Mesenchymal stem cell (in vitro differentiated cells and primary cell): ENCODE results near the gene B4GALNT2.
"Not testable (repeated sequence)": the region's sequence is repeated elsewhere in the genome, so short reads cannot be mapped to it uniquely, and the experiment has no call there.

Experiments used
- DNase-seq: peaks from one replicate; pipeline ENCODE4 v3.0.0-alpha.2; 2013
- H2AFZ ChIP-seq: one replicate; pipeline ENCODE4 v1.6.1; 2013; ENCODE audit warnings: low read depth, mild to moderate bottlenecking, control low read depth, inconsistent platforms, low read length, moderate library complexity
- H2AK5ac ChIP-seq: 2 replicates; pipeline ENCODE4 v1.6.1; 2013; ENCODE audit warnings: low read length, moderate library complexity, mild to moderate bottlenecking, inconsistent platforms; ENCODE audit not compliant: severe bottlenecking
- H2BK120ac ChIP-seq: one replicate; pipeline ENCODE4 v1.6.1; 2013; ENCODE audit warnings: low read depth, mild to moderate bottlenecking, inconsistent platforms, low read length, moderate library complexity
- H2BK12ac ChIP-seq, 2 experiments: one replicate each; pipeline ENCODE4 v1.6.1; 2013; ENCODE audit warnings: inconsistent platforms in 2 of 2, low read length in 2 of 2, mild to moderate bottlenecking in 2 of 2, moderate library complexity in 2 of 2, control low read depth in 1 of 2
- H2BK15ac ChIP-seq: one replicate; pipeline ENCODE4 v1.6.1; 2013; ENCODE audit warnings: mild to moderate bottlenecking, low read depth, inconsistent platforms; ENCODE audit not compliant: poor library complexity, severe bottlenecking
- H2BK5ac ChIP-seq: 2 replicates; pipeline ENCODE4 v1.6.1; 2013; ENCODE audit warnings: low read depth, mild to moderate bottlenecking, low read length, control low read depth, inconsistent platforms; ENCODE audit not compliant: poor library complexity, severe bottlenecking
- H3K14ac ChIP-seq, 2 experiments: one replicate each; pipeline ENCODE4 v1.6.1; 2013; ENCODE audit warnings: inconsistent platforms in 2 of 2, low read length in 2 of 2, control low read depth in 1 of 2, mild to moderate bottlenecking in 1 of 2, moderate library complexity in 1 of 2
- H3K18ac ChIP-seq, 2 experiments: one replicate each; pipeline ENCODE4 v1.6.1; 2013; ENCODE audit warnings: inconsistent platforms in 2 of 2, low read length in 2 of 2, control low read depth in 1 of 2, low read depth in 1 of 2, mild to moderate bottlenecking in 1 of 2
- H3K23ac ChIP-seq, 2 experiments: one replicate each; pipeline ENCODE4 v1.6.1; 2013; ENCODE audit warnings: inconsistent platforms in 2 of 2, low read length in 2 of 2, mild to moderate bottlenecking in 2 of 2, moderate library complexity in 2 of 2, control low read depth in 1 of 2
- H3K27ac ChIP-seq: 2 replicates; pipeline ENCODE4 v1.5.1; 2013; ENCODE audit warnings: mild to moderate bottlenecking, moderate library complexity, low read length, control low read depth, inconsistent platforms; ENCODE audit not compliant: poor library complexity, severe bottlenecking
- H3K27me3 ChIP-seq, 2 experiments: 2 replicates each; pipeline versions ENCODE4 v1.6.1 to v1.7.0; 2013; ENCODE audit warnings: low read length in 2 of 2, mild to moderate bottlenecking in 2 of 2, moderate library complexity in 2 of 2, control low read depth in 1 of 2, inconsistent platforms in 1 of 2; ENCODE audit not compliant: control insufficient read depth in 1 of 2, insufficient read depth in 1 of 2
- H3K36me3 ChIP-seq, 2 experiments: 2 replicates each; pipeline versions ENCODE4 v1.6.1 to v1.7.0; 2013; ENCODE audit warnings: low read length in 2 of 2, control low read depth in 1 of 2, inconsistent platforms in 1 of 2, low read depth in 1 of 2, mild to moderate bottlenecking in 1 of 2; ENCODE audit not compliant: insufficient read depth in 2 of 2, control insufficient read depth in 1 of 2
- H3K4ac ChIP-seq, 2 experiments: one replicate each; pipeline ENCODE4 v1.6.1; 2013; ENCODE audit warnings: inconsistent platforms in 2 of 2, low read length in 2 of 2, mild to moderate bottlenecking in 2 of 2, moderate library complexity in 2 of 2, control low read depth in 1 of 2, low read depth in 1 of 2
- H3K4me1 ChIP-seq: 2 replicates; pipeline ENCODE4 v1.6.1; 2013; ENCODE audit warnings: low read depth, low read length, control low read depth; ENCODE audit not compliant: control insufficient read depth, insufficient read depth
- H3K4me2 ChIP-seq: 2 replicates; pipeline ENCODE4 v1.6.1; 2013; ENCODE audit warnings: low read length, mild to moderate bottlenecking, inconsistent platforms; ENCODE audit not compliant: poor library complexity, severe bottlenecking
- H3K4me3 ChIP-seq, 2 experiments: 2 replicates each; pipeline versions ENCODE4 v1.5.1 to v1.7.0; 2013; ENCODE audit warnings: low read length in 2 of 2, mild to moderate bottlenecking in 2 of 2, control low read depth in 1 of 2, low read depth in 1 of 2; ENCODE audit not compliant: insufficient read depth in 1 of 2
- H3K79me1 ChIP-seq: replicated peaks from 2 replicates; pipeline ENCODE4 v1.6.1; 2013; ENCODE audit warnings: mild to moderate bottlenecking, control low read depth, low read length, inconsistent platforms; ENCODE audit not compliant: poor library complexity, severe bottlenecking
- H3K9ac ChIP-seq: 2 replicates; pipeline ENCODE4 v1.7.0; 2013; ENCODE audit warnings: mild to moderate bottlenecking, low read length, moderate library complexity
- H3K9me3 ChIP-seq: 2 replicates; pipeline ENCODE4 v1.7.0; 2013; ENCODE audit warnings: mild to moderate bottlenecking, low read length; ENCODE audit not compliant: control insufficient read depth
- H4K8ac ChIP-seq: one replicate; pipeline ENCODE4 v1.6.1; 2013; ENCODE audit warnings: inconsistent platforms, mild to moderate bottlenecking, low read length, moderate library complexity
- H4K91ac ChIP-seq: one replicate; pipeline ENCODE4 v1.6.1; 2013; ENCODE audit warnings: mild to moderate bottlenecking, low read length, inconsistent platforms
- WGBS: methylation state at CpG from one replicate; pipeline ENCODE4 v1.1.7; 2013; ENCODE audit warnings: mixed read lengths; 5-methylcytosine and 5-hydroxymethylcytosine counted together

Gene B4GALNT2

GRCh38 chr17:49100601-49101000 lies 32.0 kb upstream of the B4GALNT2 start:
- Histone ChIP-seq H4K8ac (no peak overlapping the region), H3K27me3 (no peaks in the 10 kb centered on the region), H2BK5ac (peak overlapping the region; percentile 73), H3K18ac (peak overlapping the region in 1 of 2 experiments; percentile 40), H3K14ac (no peak overlapping the region), H2AK5ac (no peak overlapping the region), H3K4ac (peak overlapping the region in 1 of 2 experiments; percentile 51), H2AFZ (no peak overlapping the region), H3K9me3 (no peaks in the 10 kb centered on the region), H3K4me3 (no peak overlapping the region), H3K79me1 (no peaks in the 10 kb centered on the region), H4K91ac (no peak overlapping the region), H3K9ac (no peak overlapping the region), H3K36me3 (no peaks in the 10 kb centered on the region), H2BK12ac (peak overlapping the region in 1 of 2 experiments; percentile 72), H3K4me1 (peaks cover 2% of the 10 kb centered on the region), H3K4me2 (no peak overlapping the region), H3K23ac (no peak overlapping the region), H3K27ac (no peak overlapping the region), H2BK15ac (no peak overlapping the region), H2BK120ac (no peak overlapping the region)
- DNase-seq = no peak

GRCh38 chr17:49101054-49101534 lies 31.5 kb upstream of the B4GALNT2 start:
- no peak overlapping the region for H3K4me3 ChIP-seq
- 27% methylated on average over 4 of the region's 4 CpGs for WGBS

GRCh38 chr17:49103360-49103759 lies 29.2 kb upstream of the B4GALNT2 start:
- H3K9ac ChIP-seq, H3K4me3 ChIP-seq, H3K14ac ChIP-seq, H4K91ac ChIP-seq, H2BK120ac ChIP-seq, H3K79me1 ChIP-seq, H3K27ac ChIP-seq, H3K18ac ChIP-seq, H3K36me3 ChIP-seq, H3K4ac ChIP-seq, H3K27me3 ChIP-seq, H3K23ac ChIP-seq, DNase-seq, H3K9me3 ChIP-seq, H4K8ac ChIP-seq, H3K4me1 ChIP-seq, H2BK15ac ChIP-seq, H2AK5ac ChIP-seq, H3K4me2 ChIP-seq, H2BK12ac ChIP-seq, H2AFZ ChIP-seq, H2BK5ac ChIP-seq: not testable (repeated sequence)
- WGBS = 96% methylated on average over 10 of the region's 14 CpGs

More at GRCh38 chr17:49101054-49101534, 31.5 kb upstream of the B4GALNT2 start:
- Histone ChIP-seq H3K27ac (no peak overlapping the region), H2AK5ac (peak overlapping the region; percentile 85), H4K91ac (no peak overlapping the region), H3K4ac (peak overlapping the region in 1 of 2 experiments; percentile 79), H2BK5ac (peak overlapping the region; percentile 73), H3K9ac (no peak overlapping the region), H3K4me2 (no peak overlapping the region), H2BK120ac (no peak overlapping the region), H2BK15ac (no peak overlapping the region), H2BK12ac (peak overlapping the region; percentile 83 to 86), H3K9me3 (no peaks in the 10 kb centered on the region), H4K8ac (peak overlapping the region; percentile 49), H3K14ac (no peak overlapping the region), H3K79me1 (no peaks in the 10 kb centered on the region), H3K4me1 (peaks cover 2% of the 10 kb centered on the region), H3K36me3 (no peaks in the 10 kb centered on the region), H2AFZ (no peak overlapping the region), H3K23ac (no peak overlapping the region), H3K18ac (peak overlapping the region; percentile 28 to 91), H3K27me3 (no peaks in the 10 kb centered on the region)
- DNase-seq = peak; percentile 92

- no peak overlapping the region for H2BK120ac ChIP-seq
Measured at GRCh38 chr17:49104511-49105074, 28.0 kb upstream of the B4GALNT2 start.

More at GRCh38 chr17:49104511-49105074, 28.0 kb upstream of the B4GALNT2 start:
- Histone ChIP-seq H3K14ac (no peak overlapping the region), H4K91ac (no peak overlapping the region), H3K4ac (peak overlapping the region in 1 of 2 experiments; percentile 26), H3K4me1 (peaks cover 6% of the 10 kb centered on the region), H3K23ac (no peak overlapping the region), H2BK5ac (no peak overlapping the region), H2BK15ac (no peak overlapping the region), H2AK5ac (no peak overlapping the region), H3K9ac (no peak overlapping the region), H3K27ac (no peak overlapping the region), H3K27me3 (no peaks in the 10 kb centered on the region), H4K8ac (no peak overlapping the region), H3K36me3 (no peaks in the 10 kb centered on the region), H3K18ac (peak overlapping the region in 1 of 2 experiments; percentile 11), H2BK12ac (peak overlapping the region in 1 of 2 experiments; percentile 29), H3K4me3 (no peak overlapping the region), H2AFZ (no peak overlapping the region), H3K4me2 (no peak overlapping the region), H3K79me1 (no peaks in the 10 kb centered on the region), H3K9me3 (no peaks in the 10 kb centered on the region)
- WGBS = 76% methylated on average over 7 of the region's 8 CpGs
- DNase-seq = peak; percentile 89
